GM12878 (cell line): ENCODE results near the gene AQP3. TPM values are rescaled to one million over a fixed set of nuclear protein-coding genes. Genes with fewer than 3 reads are reported as not detected.

Experiments
- ATAC-seq: fragments of 200-7000 bp; cut with Tn5 transposase; 3 replicates; pipeline ENCODE4 v1.9.1; 2020; ENCODE audit warnings: mild to moderate bottlenecking, moderate library complexity
- BruUV-seq: library from RNA; stranded (reverse); fragments of 400-500 nt; replicated peaks from 2 replicates; lab custom pipeline; 2021; lab: Mats Ljungman, UMichigan
- CTCF ChIA-PET: fragments of 300-600 bp; sonication (Branson Sonifier 250); formaldehyde crosslinking; extraction: SDS; loops from one replicate; lab custom pipeline; 2021; ENCODE audit warnings: inconsistent platforms; lab: Yijun Ruan, JAX
- POLR2A ChIA-PET: fragments of 350-600 bp; formaldehyde crosslinking; extraction: SDS; loops from one replicate; lab custom pipeline; 2021; ENCODE audit warnings: inconsistent platforms; lab: Charles Lee
- RAD21 ChIA-PET: fragments of 300-600 bp; sonication (Branson Sonifier 250); formaldehyde crosslinking; loops from one replicate; lab custom pipeline; 2023; ENCODE audit warnings: antibody characterized with exemption; ENCODE audit not compliant: unreplicated experiment; lab: Charles Lee
- SMC1A ChIA-PET: fragments of 300-600 bp; sonication (Branson Sonifier 250); formaldehyde crosslinking; loops from one replicate; lab custom pipeline; 2023; ENCODE audit not compliant: unreplicated experiment, uncharacterized antibody; lab: Charles Lee
- DNase-seq: peaks from one replicate; pipeline ENCODE4 v3.0.0-alpha.2; 2011; ENCODE audit warnings: low read depth, low spot score
- FAIRE-seq: peaks from 3 replicates; lab custom pipeline; 2011; peaks lifted over from hg19 to GRCh38; lab: Jason Lieb, UNC
- H2AFZ ChIP-seq: 2 replicates; pipeline ENCODE4 v1.6.0; 2011; ENCODE audit warnings: low read depth, low read length, control low read depth; ENCODE audit not compliant: control insufficient read depth
- H3K27ac ChIP-seq: 2 replicates; pipeline ENCODE4 v1.5.1; 2011; ENCODE audit warnings: control low read depth; ENCODE audit not compliant: control insufficient read depth, insufficient read depth
- H3K27me3 ChIP-seq, 2 experiments: replicated peaks in 1 of 2; 2 replicates each; pipeline versions ENCODE4 v1.6.0 to v1.6.1; 2011; ENCODE audit warnings: low read length in 1 of 2; ENCODE audit not compliant: control insufficient read depth in 2 of 2, insufficient read depth in 2 of 2
- H3K36me3 ChIP-seq, 2 experiments: 2 replicates each; pipeline ENCODE4 v1.5.1; 2011; ENCODE audit warnings: low read length in 1 of 2; ENCODE audit not compliant: control insufficient read depth in 2 of 2, insufficient read depth in 2 of 2
- H3K4me1 ChIP-seq: 2 replicates; pipeline ENCODE4 v1.6.1; 2011; ENCODE audit warnings: mild to moderate bottlenecking, low read length, moderate library complexity, mixed read lengths; ENCODE audit not compliant: control insufficient read depth, insufficient read depth
- H3K4me2 ChIP-seq: 2 replicates; pipeline ENCODE4 v1.6.0; 2011; ENCODE audit warnings: control low read depth; ENCODE audit not compliant: control insufficient read depth, insufficient read depth
- H3K4me3 ChIP-seq: fragments of 200-600 bp; sonication (generic); 2 replicates; pipeline ENCODE4 v1.5.1; 2016
- H3K79me2 ChIP-seq: 2 replicates; pipeline ENCODE4 v1.6.0; 2011; ENCODE audit warnings: low read length; ENCODE audit not compliant: control insufficient read depth, insufficient read depth
- H3K9ac ChIP-seq: 2 replicates; pipeline ENCODE4 v1.8.0; 2011; ENCODE audit warnings: low read length, control low read depth, mixed read lengths; ENCODE audit not compliant: control insufficient read depth, insufficient read depth
- H3K9me3 ChIP-seq: replicated peaks from 3 replicates; pipeline ENCODE4 v1.5.1; 2011; ENCODE audit warnings: mild to moderate bottlenecking, low read length; ENCODE audit not compliant: control insufficient read depth, insufficient read depth
- H4K20me1 ChIP-seq: 2 replicates; pipeline ENCODE4 v1.6.0; 2011; ENCODE audit not compliant: control insufficient read depth, insufficient read depth
- ASH2L ChIP-seq: fragments of 300-600, 200-600 bp; sonication (generic); IDR thresholded peaks from 2 replicates; pipeline ENCODE4 v1.6.1; 2017; ENCODE audit warnings: low read depth, mild to moderate bottlenecking, borderline replicate concordance
- BCL11A ChIP-seq: IDR thresholded peaks from 2 replicates; pipeline ENCODE4 v1.6.1; 2011; ENCODE audit warnings: low read depth, low read length
- PAX8 ChIP-seq: fragments of 450-650 bp; IDR thresholded peaks from 2 replicates; pipeline ENCODE4 v1.6.1; 2017; ENCODE audit warnings: mild to moderate bottlenecking, moderate library complexity
- RELA ChIP-seq: fragments of 450-650 bp; IDR thresholded peaks from 2 replicates; pipeline ENCODE4 v1.8.0; 2014; ENCODE audit warnings: borderline replicate concordance; ENCODE audit not compliant: partially characterized antibody
- WGBS: methylation state at CpG from one replicate; pipeline ENCODE4 v1.1.6; 2016; ENCODE audit warnings: low lambda C conversion rate; ENCODE audit not compliant: insufficient replicate concordance, insufficient coverage; ENCODE audit errors: missing lambda C conversion rate; 5-methylcytosine and 5-hydroxymethylcytosine counted together
- in situ Hi-C: fragments of 300-500 bp; cut with MboI; formaldehyde crosslinking; loops from 9 replicates; pipeline ENCODE4 v1.14.3; 2018; ENCODE audit warnings: mixed read lengths
- intact Hi-C: fragments of 100-400 bp; cut with micrococcal nuclease; formaldehyde crosslinking; loops from one replicate; pipeline ENCODE4 v1.14.2; 2022; ENCODE audit not compliant: unreplicated experiment
- polyA plus RNA-seq, 11 experiments: library from polyadenylated mRNA; depleted of rRNA in 4 of 11; unstranded in 6 of 11; stranded (reverse) in 5 of 11; fragments of >200 nt; fragmentation: Nextera tagmentation in 4 of 11; fragmentation: Illumina TruSeq in 1 of 11; extraction: Ambion mirVana in 4 of 11; extraction: Trizol in 1 of 11; gene quantifications; 1 replicate in 1 of 11; 2 replicates in 10 of 11; pipeline versions ENCODE4 v1.2.1 to v1.2.3, GENCODE V29; 2011 to 2016; ENCODE audit warnings: inconsistent platforms in 2 of 11, missing spikeins in 2 of 11, low read depth in 1 of 11
- total RNA-seq, 4 experiments: library from RNA; depleted of rRNA in 3 of 4; stranded (reverse); fragments of >200 nt in 3 of 4; fragmentation: Illumina TruSeq in 1 of 4; extraction: Trizol in 1 of 4; gene quantifications; 2 replicates each; pipeline versions ENCODE4 v1.2.1 to v1.2.3, GENCODE V29; 2013 to 2021
- TF ChIP-seq, protein P1 (sequence below): fragments of 450-650 bp; IDR thresholded peaks from 2 replicates; pipeline ENCODE4 v1.6.1; 2017; ENCODE audit warnings: mild to moderate bottlenecking, moderate library complexity
- TF ChIP-seq, protein P2 (sequence below): fragments of 450-650 bp; IDR thresholded peaks from 2 replicates; pipeline ENCODE4 v1.6.1; 2018; ENCODE audit warnings: borderline replicate concordance, mild to moderate bottlenecking; ENCODE audit not compliant: partially characterized antibody
- TF ChIP-seq, protein P3 (sequence below): IDR thresholded peaks from 2 replicates; pipeline ENCODE4 v1.6.1; 2012; ENCODE audit warnings: mild to moderate bottlenecking, low read depth, low read length
- TF ChIP-seq, protein P4 (sequence below): fragments of 450-650 bp; IDR thresholded peaks from 2 replicates; pipeline ENCODE4 v1.6.1; 2017; ENCODE audit warnings: antibody characterized with exemption, mild to moderate bottlenecking, moderate library complexity

Gene AQP3
- total and polyA plus RNA-seq, 10 of the 15 experiments (the other 5 are each of a cell fraction or from before 2014, with no cell fraction given) = 0.60 to 11.8 (median 4.5) TPM

DNA sequence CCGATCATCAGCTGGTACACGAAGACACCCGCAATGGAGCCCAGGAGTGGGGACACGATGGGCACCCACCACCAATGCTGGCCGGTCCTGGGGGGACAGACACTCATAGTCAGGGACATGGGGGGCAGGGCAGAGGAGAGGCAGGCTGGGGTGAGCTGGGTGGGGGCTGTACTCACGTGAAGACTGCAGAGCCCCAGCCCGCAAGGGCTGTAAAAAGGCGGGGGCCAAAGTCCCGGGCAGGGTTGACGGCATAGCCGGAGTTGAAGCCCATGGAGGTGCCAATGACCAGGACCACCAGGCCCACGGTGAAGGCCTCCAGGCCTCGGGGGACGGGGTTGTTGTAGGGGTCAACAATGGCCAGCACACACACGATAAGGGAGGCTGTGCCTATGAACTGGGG is 5.3 kb downstream of the AQP3 start (continued):
- TF ChIP-seq ASH2L (no peak), PAX8 (no peak)

DNA sequence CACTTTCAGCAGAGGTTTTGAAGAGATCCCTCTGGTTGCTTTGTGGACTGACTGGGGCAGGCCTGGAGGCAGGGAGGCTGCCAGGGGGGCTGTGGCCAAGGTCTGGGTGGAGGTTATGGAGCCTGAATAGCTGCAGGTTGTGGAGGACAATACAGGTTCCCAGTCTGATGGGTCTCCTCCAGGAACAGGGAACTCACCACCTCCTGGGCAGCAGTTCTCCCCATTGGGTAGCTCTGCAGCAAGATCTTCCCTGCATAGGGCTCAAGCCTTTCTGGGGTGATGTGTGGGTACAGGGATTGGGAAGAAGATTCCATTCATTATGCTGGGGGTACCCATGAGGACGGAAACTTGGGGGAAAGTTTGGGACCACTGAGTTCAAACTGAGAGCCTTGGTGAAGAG is 6.8 kb downstream of the AQP3 start:
- no peak overlapping the region for H3K9ac ChIP-seq
- no peak for ATAC-seq
- H3K79me2 ChIP-seq = no peaks in the 10 kb centered on the region
- DNase-seq = no peak
- no peak overlapping the region for H3K4me3 ChIP-seq
- no peaks in the 10 kb centered on the region for H3K9me3 ChIP-seq
- no peaks in the 10 kb centered on the region for H3K36me3 ChIP-seq
- H3K27ac ChIP-seq = no peak overlapping the region
- 29% methylated on average over 1 of the region's 1 CpG for WGBS
- ChIA-PET POLR2A (interaction anchor here (0.6 kb wide), 1 partner anchor 11 kb away, joined by 8 read pairs; no protein-coding TSS in a partner anchor), SMC1A (no interaction called here), CTCF (interaction anchor here (1.4 to 4.0 kb wide), 2 partner anchors 12 kb away, joined by 6 to 35 read pairs; no protein-coding TSS in a partner anchor), RAD21 (interaction anchor here (0.7 kb wide), 1 partner anchor 25 kb away, joined by 3 read pairs; no protein-coding TSS in a partner anchor)
- no peak overlapping the region for H2AFZ ChIP-seq
- in situ Hi-C loops = no loop called here
- peaks cover 1 to 5% of the 10 kb centered on the region in 2 experiments for H3K27me3 ChIP-seq
- no peak for FAIRE-seq
- peaks cover 4% of the 10 kb centered on the region for H3K4me1 ChIP-seq
- no peaks in the 10 kb centered on the region for H4K20me1 ChIP-seq
- BruUV-seq = no TSS peak
- intact Hi-C loops = no loop called here
- no peak overlapping the region for H3K4me2 ChIP-seq
- TF ChIP-seq, protein P1, sequence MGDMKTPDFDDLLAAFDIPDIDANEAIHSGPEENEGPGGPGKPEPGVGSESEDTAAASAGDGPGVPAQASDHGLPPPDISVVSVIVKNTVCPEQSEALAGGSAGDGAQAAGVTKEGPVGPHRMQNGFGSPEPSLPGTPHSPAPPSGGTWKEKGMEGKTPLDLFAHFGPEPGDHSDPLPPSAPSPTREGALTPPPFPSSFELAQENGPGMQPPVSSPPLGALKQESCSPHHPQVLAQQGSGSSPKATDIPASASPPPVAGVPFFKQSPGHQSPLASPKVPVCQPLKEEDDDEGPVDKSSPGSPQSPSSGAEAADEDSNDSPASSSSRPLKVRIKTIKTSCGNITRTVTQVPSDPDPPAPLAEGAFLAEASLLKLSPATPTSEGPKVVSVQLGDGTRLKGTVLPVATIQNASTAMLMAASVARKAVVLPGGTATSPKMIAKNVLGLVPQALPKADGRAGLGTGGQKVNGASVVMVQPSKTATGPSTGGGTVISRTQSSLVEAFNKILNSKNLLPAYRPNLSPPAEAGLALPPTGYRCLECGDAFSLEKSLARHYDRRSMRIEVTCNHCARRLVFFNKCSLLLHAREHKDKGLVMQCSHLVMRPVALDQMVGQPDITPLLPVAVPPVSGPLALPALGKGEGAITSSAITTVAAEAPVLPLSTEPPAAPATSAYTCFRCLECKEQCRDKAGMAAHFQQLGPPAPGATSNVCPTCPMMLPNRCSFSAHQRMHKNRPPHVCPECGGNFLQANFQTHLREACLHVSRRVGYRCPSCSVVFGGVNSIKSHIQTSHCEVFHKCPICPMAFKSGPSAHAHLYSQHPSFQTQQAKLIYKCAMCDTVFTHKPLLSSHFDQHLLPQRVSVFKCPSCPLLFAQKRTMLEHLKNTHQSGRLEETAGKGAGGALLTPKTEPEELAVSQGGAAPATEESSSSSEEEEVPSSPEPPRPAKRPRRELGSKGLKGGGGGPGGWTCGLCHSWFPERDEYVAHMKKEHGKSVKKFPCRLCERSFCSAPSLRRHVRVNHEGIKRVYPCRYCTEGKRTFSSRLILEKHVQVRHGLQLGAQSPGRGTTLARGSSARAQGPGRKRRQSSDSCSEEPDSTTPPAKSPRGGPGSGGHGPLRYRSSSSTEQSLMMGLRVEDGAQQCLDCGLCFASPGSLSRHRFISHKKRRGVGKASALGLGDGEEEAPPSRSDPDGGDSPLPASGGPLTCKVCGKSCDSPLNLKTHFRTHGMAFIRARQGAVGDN = no peak
- TF ChIP-seq RELA (no peak), BCL11A (no peak)
- TF ChIP-seq, protein P2, sequence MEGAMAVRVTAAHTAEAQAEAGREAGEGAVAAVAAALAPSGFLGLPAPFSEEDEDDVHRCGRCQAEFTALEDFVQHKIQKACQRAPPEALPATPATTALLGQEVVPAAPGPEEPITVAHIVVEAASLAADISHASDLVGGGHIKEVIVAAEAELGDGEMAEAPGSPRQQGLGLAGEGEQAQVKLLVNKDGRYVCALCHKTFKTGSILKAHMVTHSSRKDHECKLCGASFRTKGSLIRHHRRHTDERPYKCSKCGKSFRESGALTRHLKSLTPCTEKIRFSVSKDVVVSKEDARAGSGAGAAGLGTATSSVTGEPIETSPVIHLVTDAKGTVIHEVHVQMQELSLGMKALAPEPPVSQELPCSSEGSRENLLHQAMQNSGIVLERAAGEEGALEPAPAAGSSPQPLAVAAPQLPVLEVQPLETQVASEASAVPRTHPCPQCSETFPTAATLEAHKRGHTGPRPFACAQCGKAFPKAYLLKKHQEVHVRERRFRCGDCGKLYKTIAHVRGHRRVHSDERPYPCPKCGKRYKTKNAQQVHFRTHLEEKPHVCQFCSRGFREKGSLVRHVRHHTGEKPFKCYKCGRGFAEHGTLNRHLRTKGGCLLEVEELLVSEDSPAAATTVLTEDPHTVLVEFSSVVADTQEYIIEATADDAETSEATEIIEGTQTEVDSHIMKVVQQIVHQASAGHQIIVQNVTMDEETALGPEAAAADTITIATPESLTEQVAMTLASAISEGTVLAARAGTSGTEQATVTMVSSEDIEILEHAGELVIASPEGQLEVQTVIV = no peak
- TF ChIP-seq, protein P3, sequence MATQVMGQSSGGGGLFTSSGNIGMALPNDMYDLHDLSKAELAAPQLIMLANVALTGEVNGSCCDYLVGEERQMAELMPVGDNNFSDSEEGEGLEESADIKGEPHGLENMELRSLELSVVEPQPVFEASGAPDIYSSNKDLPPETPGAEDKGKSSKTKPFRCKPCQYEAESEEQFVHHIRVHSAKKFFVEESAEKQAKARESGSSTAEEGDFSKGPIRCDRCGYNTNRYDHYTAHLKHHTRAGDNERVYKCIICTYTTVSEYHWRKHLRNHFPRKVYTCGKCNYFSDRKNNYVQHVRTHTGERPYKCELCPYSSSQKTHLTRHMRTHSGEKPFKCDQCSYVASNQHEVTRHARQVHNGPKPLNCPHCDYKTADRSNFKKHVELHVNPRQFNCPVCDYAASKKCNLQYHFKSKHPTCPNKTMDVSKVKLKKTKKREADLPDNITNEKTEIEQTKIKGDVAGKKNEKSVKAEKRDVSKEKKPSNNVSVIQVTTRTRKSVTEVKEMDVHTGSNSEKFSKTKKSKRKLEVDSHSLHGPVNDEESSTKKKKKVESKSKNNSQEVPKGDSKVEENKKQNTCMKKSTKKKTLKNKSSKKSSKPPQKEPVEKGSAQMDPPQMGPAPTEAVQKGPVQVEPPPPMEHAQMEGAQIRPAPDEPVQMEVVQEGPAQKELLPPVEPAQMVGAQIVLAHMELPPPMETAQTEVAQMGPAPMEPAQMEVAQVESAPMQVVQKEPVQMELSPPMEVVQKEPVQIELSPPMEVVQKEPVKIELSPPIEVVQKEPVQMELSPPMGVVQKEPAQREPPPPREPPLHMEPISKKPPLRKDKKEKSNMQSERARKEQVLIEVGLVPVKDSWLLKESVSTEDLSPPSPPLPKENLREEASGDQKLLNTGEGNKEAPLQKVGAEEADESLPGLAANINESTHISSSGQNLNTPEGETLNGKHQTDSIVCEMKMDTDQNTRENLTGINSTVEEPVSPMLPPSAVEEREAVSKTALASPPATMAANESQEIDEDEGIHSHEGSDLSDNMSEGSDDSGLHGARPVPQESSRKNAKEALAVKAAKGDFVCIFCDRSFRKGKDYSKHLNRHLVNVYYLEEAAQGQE = no peak
- TF ChIP-seq, protein P4, sequence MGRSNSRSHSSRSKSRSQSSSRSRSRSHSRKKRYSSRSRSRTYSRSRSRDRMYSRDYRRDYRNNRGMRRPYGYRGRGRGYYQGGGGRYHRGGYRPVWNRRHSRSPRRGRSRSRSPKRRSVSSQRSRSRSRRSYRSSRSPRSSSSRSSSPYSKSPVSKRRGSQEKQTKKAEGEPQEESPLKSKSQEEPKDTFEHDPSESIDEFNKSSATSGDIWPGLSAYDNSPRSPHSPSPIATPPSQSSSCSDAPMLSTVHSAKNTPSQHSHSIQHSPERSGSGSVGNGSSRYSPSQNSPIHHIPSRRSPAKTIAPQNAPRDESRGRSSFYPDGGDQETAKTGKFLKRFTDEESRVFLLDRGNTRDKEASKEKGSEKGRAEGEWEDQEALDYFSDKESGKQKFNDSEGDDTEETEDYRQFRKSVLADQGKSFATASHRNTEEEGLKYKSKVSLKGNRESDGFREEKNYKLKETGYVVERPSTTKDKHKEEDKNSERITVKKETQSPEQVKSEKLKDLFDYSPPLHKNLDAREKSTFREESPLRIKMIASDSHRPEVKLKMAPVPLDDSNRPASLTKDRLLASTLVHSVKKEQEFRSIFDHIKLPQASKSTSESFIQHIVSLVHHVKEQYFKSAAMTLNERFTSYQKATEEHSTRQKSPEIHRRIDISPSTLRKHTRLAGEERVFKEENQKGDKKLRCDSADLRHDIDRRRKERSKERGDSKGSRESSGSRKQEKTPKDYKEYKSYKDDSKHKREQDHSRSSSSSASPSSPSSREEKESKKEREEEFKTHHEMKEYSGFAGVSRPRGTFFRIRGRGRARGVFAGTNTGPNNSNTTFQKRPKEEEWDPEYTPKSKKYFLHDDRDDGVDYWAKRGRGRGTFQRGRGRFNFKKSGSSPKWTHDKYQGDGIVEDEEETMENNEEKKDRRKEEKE = no peak
